ENCODE data around the gene NGRN. TPM values are rescaled to one million over a fixed set of nuclear protein-coding genes. Genes with fewer than 3 reads are reported as not detected.

NGRN gene
- total and polyA plus RNA-seq, 2 of the 8 experiments (the other 6 are each of a cell fraction or from before 2014, with no cell fraction given): 60.1 to 101 TPM

DNA sequence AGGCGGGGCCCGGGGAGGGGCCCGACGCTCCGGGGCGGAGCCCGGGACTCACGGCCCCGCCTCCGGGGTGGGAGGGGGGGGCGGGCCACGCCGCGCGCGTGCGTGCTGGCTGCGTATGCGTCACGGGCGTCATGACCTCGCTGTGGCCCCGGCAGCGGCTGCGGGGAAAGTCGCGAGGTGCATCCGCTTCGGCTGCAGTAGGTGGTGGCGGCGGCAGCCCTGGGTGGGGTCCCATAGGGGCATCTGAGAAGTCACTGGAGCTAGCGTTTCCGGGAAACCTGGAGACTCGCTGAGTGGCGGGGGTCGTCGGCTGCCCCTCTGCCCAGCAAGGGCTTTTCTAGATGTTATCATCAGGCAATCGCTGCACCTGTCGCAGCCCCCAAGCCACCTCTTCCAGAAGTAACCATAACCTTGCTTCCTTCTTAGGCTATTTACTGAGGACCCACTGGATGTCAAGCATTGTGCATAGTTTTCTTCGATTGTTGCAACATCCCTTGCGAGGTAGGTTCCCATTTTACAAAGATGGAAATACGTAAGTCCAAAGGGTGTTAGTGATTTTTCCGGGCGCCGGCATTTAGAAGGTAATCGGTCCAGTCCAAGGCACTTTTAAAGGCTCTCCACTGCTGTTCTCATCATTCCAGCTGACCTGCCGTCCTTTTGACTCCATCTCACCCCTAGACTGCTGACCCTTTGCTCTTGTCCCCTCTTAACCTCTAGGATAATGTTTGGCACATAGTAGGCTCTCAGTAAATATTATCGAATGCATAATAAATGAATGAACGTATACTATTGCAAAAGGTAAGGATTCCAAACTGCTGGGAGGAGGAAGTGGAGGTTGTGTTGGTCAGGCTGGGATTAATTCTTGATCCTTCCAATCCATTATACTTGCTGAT is 31.1 kb upstream of the NGRN start, which contains the start of gene GDPGP1:
Gene GDPGP1, plus strand, starts transcription at position 114 of the 893 bp plus-strand sequence. CDS start 6,700 bp downstream, outside the sequence.
- CTCF ChIA-PET (ENCODE audit: partially characterized antibody): interaction anchor here (0.5 to 4.6 kb wide), 18 partner anchors 12 to 473 kb away, joined by 3 to 47 read pairs (median 5); partner anchors contain the start of genes NGRN and TTLL13
- Histone ChIP-seq H2BK5ac (ENCODE audit: low read depth, low read length) (no peak within 1 kb of the TSS), H3K9ac (replicated peaks in 1 of 4; ENCODE audit: extremely low read depth in 1 of 4, low read depth in 3 of 4, low read length in 3 of 4) (peak within 1 kb of the TSS; percentile 35 to 59 (median 50)), H3K4me3 (ENCODE audit: extremely low read depth in 1 of 4, insufficient read depth in 2 of 4, low read depth in 3 of 4, low read length in 4 of 4) (peak within 1 kb of the TSS; percentile 57 to 76 (median 73)), H3K27ac (ENCODE audit: low read depth, low read length) (no peak within 1 kb of the TSS), H2BK120ac (replicated peaks; ENCODE audit: low read depth, low read length) (no peak within 1 kb of the TSS), H4K20me1 (replicated peaks in 1 of 2; ENCODE audit: control insufficient read depth in 1 of 2, insufficient read depth in 2 of 2, low read length in 2 of 2) (peaks cover 0 to 1% of the 10 kb centered on the region in 2 experiments), H2BK15ac (ENCODE audit: low read length) (no peak within 1 kb of the TSS), H3K36me3 (ENCODE audit: control insufficient read depth in 2 of 4, insufficient read depth in 4 of 4, low read length in 3 of 4) (peaks cover 0 to 3% (median 0%) of the 10 kb centered on the region in 4 experiments; a peak in 4 of 8 replicates), H3K79me1 (ENCODE audit: low read depth, low read length) (peaks cover 6% of the 10 kb centered on the region), H3K56ac (replicated peaks; ENCODE audit: insufficient read length, low read depth, low read length) (no peak within 1 kb of the TSS), H3K4ac (replicated peaks; ENCODE audit: insufficient read length, low read depth, low read length) (peak within 1 kb of the TSS; percentile 28), H3K23me2 (ENCODE audit: low read depth, low read length) (peaks cover 5% of the 10 kb centered on the region), H4K8ac (ENCODE audit: extremely low read depth, insufficient read depth, low read length) (peak within 1 kb of the TSS; percentile 88; the same call in 1 of the 2 replicates), H2AK5ac (ENCODE audit: low read depth, low read length) (no peak within 1 kb of the TSS), H3K18ac (ENCODE audit: extremely low read depth, low read length) (no peak within 1 kb of the TSS), H3K9me3 (ENCODE audit: insufficient read depth in 2 of 2, low read depth in 1 of 2, low read length in 1 of 2) (no peaks in the 10 kb centered on the region), H3K4me2 (ENCODE audit: insufficient read depth in 1 of 2, low read depth in 2 of 2, low read length in 2 of 2) (peak within 1 kb of the TSS; percentile 57 to 86), H3K4me1 (replicated peaks in 1 of 4; ENCODE audit: control insufficient read depth in 3 of 4, insufficient read depth in 4 of 4, low read length in 3 of 4) (peaks cover 0 to 6% (median under 1%) of the 10 kb centered on the region in 4 experiments; a peak in 4 of 7 replicates), H2AFZ (ENCODE audit: low read length) (no peak within 1 kb of the TSS; the same call in 1 of the 2 replicates), H4K91ac (replicated peaks; ENCODE audit: insufficient read length, low read length) (no peak within 1 kb of the TSS), H3K27me3 (replicated peaks in 1 of 4; ENCODE audit: control insufficient read depth in 3 of 4, extremely low read depth in 1 of 4, insufficient read depth in 3 of 4, low read length in 3 of 4) (no peaks in the 10 kb centered on the region), H4K5ac (ENCODE audit: insufficient read length, low read depth, low read length) (no peak within 1 kb of the TSS), H2BK12ac (ENCODE audit: low read depth, low read length) (no peak within 1 kb of the TSS), H3K23ac (ENCODE audit: insufficient read length) (no peak within 1 kb of the TSS), H2BK20ac (ENCODE audit: low read length) (no peak within 1 kb of the TSS), H3K14ac (ENCODE audit: insufficient read length) (no peak within 1 kb of the TSS), H3K79me2 (ENCODE audit: control insufficient read depth in 1 of 2, insufficient read depth in 2 of 2, low read length in 2 of 2) (no peaks in the 10 kb centered on the region)
- POLR2A ChIA-PET (ENCODE audit: partially characterized antibody): interaction anchor here (0.8 to 2.3 kb wide), 7 partner anchors 15 to 57 kb away, joined by 3 to 12 read pairs (median 4); partner anchors contain the start of genes SEMA4B and TTLL13
- DNase-seq (ENCODE audit: low read depth in 1 of 2, low spot score in 2 of 2) (no peak), FAIRE-seq (no peak)
- 36% methylated on average over 22 of the region's 49 CpGs; no CpG with 5 or more reads in 1 of the 2 experiments for WGBS, 2 experiments (ENCODE audit: extremely low coverage in 1 of 2, insufficient coverage in 1 of 2, insufficient read length in 1 of 2, insufficient replicate concordance in 2 of 2, low coverage in 1 of 2, low lambda C conversion rate in 2 of 2, missing lambda C conversion rate in 1 of 2)
- TF ChIP-seq RNF2 (IDR thresholded peaks at IDR 0.05; ENCODE audit: borderline replicate concordance, low read depth, low read length, missing control alignments, poor library complexity, severe bottlenecking) (no peak), TBP (IDR thresholded peaks at IDR 0.05; ENCODE audit: low read depth, low read length) (no peak), BACH1 (IDR thresholded peaks at IDR 0.05; ENCODE audit: low read length) (peak; percentile 73), POU5F1 (IDR thresholded peaks at IDR 0.05; ENCODE audit: low read depth, low read length) (no peak), POLR2AphosphoS5 (IDR thresholded peaks at IDR 0.05; ENCODE audit: low read depth, low read length) (no peak), ATF2 (IDR thresholded peaks at IDR 0.05; ENCODE audit: low read length) (no peak), CREB1 (IDR thresholded peaks at IDR 0.05) (no peak), HDAC2 (IDR thresholded peaks at IDR 0.05; ENCODE audit: borderline replicate concordance in 1 of 2, low read depth in 2 of 2, low read length in 2 of 2) (no peak), SP1 (IDR thresholded peaks at IDR 0.05; ENCODE audit: low read depth, low read length) (peak; percentile 61; the same call in 1 of the 2 replicates)
